ENCODE measurements around the gene DCC. TPM values are rescaled to one million over a fixed set of nuclear protein-coding genes. Genes with fewer than 3 reads are reported as not detected.

Gene DCC
- total RNA-seq, 2 donors from 2014 or later: 0.86 to 3.2 TPM

GRCh38 chr18:52620926-52621439, 281.0 kb downstream of the DCC start:
- no peak for DNase-seq (ENCODE audit: low spot score)
- intact Hi-C loops (cut with DNase I): no loop called here

DNA sequence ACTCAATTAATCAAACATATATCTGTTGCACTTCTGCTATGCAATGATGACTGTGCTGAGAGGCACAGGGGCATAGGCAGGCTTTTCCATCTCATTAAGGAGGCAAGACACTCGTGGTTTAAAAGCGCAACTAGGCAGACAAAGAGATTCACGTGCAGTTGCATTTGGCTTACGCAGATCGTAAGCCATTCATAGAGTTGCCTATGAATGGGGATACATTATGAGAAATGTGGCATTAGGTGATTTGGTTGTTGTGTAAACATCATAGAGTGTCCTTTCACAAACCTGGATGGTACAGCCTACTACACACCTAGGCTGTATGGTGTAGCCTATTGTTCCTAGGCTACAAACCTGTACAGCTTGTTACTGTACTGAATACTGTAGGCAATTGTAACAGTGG, 284.7 kb downstream of the DCC start:
- no peak for DNase-seq (ENCODE audit: low spot score)
- intact Hi-C loops (cut with DNase I): no loop called here

DNA sequence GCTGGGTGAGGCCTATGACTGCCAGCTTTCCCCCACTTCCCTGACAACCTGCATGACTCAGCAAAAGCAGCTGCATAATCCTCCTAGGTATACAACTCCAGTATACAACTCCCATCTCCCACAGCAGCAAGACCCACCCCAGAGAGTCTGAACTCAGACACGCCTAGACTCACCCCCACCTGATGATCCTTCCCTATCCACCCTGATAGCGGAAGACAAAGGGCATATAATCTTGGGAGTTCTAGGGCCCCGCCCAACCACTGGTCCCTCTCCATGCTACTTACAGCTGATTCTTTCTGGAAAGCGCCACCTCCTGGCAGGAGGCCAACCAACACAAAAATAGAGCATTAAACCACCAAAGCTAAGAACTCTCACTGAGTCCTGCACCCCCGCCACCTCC, 296.5 kb downstream of the DCC start:
- intact Hi-C loops (cut with DNase I): no loop called here
- no peak for DNase-seq (ENCODE audit: low spot score)

DNA sequence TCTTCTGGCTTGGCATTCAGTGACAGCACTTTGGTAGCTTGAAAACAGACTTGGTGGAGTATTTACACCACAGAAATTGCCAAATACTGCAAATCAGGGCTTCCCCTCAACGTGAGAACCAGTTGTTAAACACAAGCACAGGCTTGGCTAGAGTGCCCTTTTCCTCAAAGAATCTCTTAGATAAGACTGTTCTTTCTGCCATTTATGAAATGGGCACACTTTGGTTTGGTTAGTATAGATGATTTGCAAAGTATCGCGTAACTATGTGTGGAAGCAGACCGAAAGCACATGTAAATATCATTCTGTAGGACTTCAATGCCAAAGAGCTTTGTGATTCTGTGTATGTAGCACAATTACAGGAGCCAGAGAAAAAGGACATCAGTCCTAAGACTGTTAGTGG, 308.2 kb downstream of the DCC start:
- intact Hi-C loops (cut with DNase I): no loop called here
- DNase-seq (ENCODE audit: low spot score): no peak

GRCh38 chr18:52652391-52652790, 312.4 kb downstream of the DCC start:
- no peak for DNase-seq (ENCODE audit: low spot score)
- intact Hi-C loops (cut with DNase I): no loop called here

- no peak for DNase-seq (ENCODE audit: low spot score)
- intact Hi-C loops (cut with DNase I): no loop called here
Observed at GRCh38 chr18:52657043-52657805, 317.2 kb downstream of the DCC start.

GRCh38 chr18:52667463-52668065, 327.6 kb downstream of the DCC start:
- intact Hi-C loops (cut with DNase I): no loop called here
- DNase-seq (ENCODE audit: low spot score): no peak

- no peak for DNase-seq (ENCODE audit: low spot score)
- intact Hi-C loops (cut with DNase I): no loop called here
Observed at GRCh38 chr18:52670896-52671295, 330.9 kb downstream of the DCC start.

DNA sequence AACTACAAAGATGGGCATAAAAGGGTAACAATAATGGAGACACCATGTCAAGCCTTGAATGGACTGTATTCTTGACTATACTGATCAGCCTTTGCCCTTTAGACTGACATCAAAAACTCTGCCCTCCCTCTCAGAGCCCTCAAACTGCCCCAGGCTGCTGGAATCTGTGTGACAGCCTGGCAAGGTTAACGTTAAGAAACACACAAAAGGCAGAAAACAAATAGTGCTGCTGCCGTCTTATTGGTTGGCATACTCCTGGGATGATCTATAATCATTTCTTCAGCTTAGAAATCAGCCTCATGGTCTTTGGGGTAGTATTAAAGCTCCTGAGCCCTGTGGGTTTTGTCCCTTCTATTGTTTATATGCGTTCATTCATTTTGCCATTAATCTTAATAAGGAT, 338.0 kb downstream of the DCC start:
- DNase-seq (ENCODE audit: low spot score): no peak
- intact Hi-C loops (cut with DNase I): no loop called here

DNA sequence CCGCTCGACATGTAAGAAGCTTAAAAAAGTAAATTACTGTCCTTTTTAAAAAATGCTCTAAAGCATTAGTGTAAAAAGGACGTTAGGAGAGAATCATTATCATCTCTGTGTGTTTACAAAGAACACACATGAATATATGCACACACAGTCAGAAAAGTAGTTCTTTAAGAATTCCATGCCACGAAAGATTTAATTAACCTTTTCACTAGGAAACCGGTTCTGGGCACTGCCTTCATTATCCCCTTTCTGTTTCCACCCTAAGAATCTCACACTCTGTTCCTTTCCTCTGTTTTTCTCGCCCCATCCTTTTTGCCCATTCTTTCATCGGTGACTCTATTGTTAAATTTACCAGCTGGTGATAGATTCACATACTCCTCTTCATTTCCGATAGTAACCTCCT, 338.6 kb downstream of the DCC start:
- DNase-seq (ENCODE audit: low spot score): no peak
- intact Hi-C loops (cut with DNase I): no loop called here

- intact Hi-C loops (cut with DNase I): no loop called here
- DNase-seq (ENCODE audit: low spot score): no peak
Observed at GRCh38 chr18:52679354-52679753, 339.4 kb downstream of the DCC start.

- intact Hi-C loops (cut with DNase I): no loop called here
- no peak for DNase-seq (ENCODE audit: low spot score)
Observed at GRCh38 chr18:52682260-52682659, 342.3 kb downstream of the DCC start.

- intact Hi-C loops (cut with DNase I): no loop called here
- no peak for DNase-seq (ENCODE audit: low spot score)
Observed at GRCh38 chr18:52685316-52685715, 345.3 kb downstream of the DCC start.

DNA sequence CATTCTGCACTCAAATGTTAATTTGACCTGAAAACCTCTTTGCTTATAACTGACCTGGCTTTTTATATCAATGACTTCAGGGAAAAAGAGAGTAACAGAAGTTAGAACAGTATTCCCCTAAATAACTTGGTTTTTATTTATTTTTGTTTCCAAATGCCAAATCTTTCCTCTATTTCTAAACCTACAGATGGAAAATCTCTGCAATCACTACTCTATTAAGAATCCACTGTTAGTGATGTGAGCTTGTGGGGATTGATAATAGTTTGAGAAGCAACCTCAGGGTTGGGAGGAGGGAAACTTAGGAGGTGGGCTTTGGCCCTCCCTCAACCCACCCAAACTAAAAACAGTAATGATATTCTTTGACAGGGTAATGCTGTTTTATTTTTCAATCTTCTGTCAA, 351.8 kb downstream of the DCC start:
- no peak for DNase-seq (ENCODE audit: low spot score)

GRCh38 chr18:52694804-52695203, 354.8 kb downstream of the DCC start:
- DNase-seq (ENCODE audit: low spot score): no peak
- intact Hi-C loops (cut with DNase I): no loop called here

More for the DNA sequence above, 351.8 kb downstream of the DCC start:
- intact Hi-C loops (cut with DNase I): no loop called here

- DNase-seq (ENCODE audit: low spot score): no peak
- intact Hi-C loops (cut with DNase I): no loop called here
Observed at GRCh38 chr18:52700116-52700515, 360.1 kb downstream of the DCC start.

DNA sequence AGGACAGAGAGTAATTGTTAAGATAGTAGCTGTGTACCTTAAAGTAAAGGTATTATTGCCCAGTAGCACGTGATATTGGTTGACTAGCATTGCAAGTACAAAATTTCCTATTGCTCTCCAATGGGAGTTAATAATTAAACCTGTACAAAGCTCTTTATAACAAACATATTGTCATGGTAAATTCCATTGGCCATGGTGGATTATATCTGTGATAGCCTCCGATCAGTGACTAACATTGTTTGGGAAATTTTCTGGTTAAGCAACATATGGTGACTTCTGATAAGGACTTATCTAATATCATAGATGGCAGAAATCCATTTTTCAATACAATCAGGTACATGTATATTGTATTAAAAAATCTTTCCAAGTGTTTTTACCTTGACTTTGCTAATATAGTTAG, 360.8 kb downstream of the DCC start:
- no peak for DNase-seq (ENCODE audit: low spot score)
- intact Hi-C loops (cut with DNase I): no loop called here

- intact Hi-C loops (cut with DNase I): no loop called here
- DNase-seq (ENCODE audit: low spot score): no peak
Observed at GRCh38 chr18:52701219-52701935, 361.4 kb downstream of the DCC start.

DNA sequence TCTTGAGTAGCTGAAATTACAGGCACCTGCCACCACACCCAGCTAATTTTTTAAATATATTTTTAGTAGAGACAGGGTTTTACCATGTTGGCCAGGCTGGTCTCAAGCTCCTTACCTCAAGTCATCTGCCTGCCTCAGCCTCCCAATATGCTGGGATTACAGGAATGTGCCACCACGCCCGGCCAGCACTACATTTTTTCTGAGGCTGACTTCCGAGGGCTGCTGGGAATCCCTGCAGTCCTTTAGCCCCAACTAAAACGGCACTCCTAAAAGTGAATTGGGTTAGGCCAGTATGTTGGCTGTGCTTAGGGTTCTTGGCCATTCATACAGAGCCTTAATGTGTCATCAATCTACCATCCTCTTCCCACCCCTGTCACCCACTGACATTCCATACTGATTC, 375.4 kb downstream of the DCC start:
- no peak for DNase-seq (ENCODE audit: low spot score)
- intact Hi-C loops (cut with DNase I): no loop called here

- intact Hi-C loops (cut with DNase I): no loop called here
- no peak for DNase-seq (ENCODE audit: low spot score)
Observed at GRCh38 chr18:52715991-52716390, 376.0 kb downstream of the DCC start.
